ENCODE measurements around the gene PCDH19.

The PCDH19 gene

GRCh38 chrX:100244681-100245080 lies 165.4 kb downstream of the PCDH19 start:
- no peak overlapping the region for H3K4me2 ChIP-seq (ENCODE audit: low read length)
- no peaks in the 10 kb centered on the region for H3K9me3 ChIP-seq (ENCODE audit: control insufficient read depth, insufficient read depth, low read length)
- H3K79me2 ChIP-seq (ENCODE audit: control insufficient read depth, low read length), result no peaks in the 10 kb centered on the region
- H3K9me2 ChIP-seq (replicated peaks; ENCODE audit: control insufficient read depth, low read length), result no peaks in the 10 kb centered on the region
- H3K27ac ChIP-seq (ENCODE audit: low read depth, low read length), result no peak overlapping the region
- no peaks in the 10 kb centered on the region for H3K4me1 ChIP-seq (ENCODE audit: control insufficient read depth, low read length)
- no peaks in the 10 kb centered on the region for H3K36me3 ChIP-seq (ENCODE audit: control insufficient read depth, low read length)
- TF ChIP-seq CTCF (IDR thresholded peaks at IDR 0.05; ENCODE audit: low read depth, low read length, poor library complexity, severe bottlenecking) (no peak), EZH2phosphoT487 (IDR thresholded peaks at IDR 0.05; ENCODE audit: borderline replicate concordance, low read length) (no peak)
- H3K27me3 ChIP-seq (ENCODE audit: control insufficient read depth, low read length), result no peaks in the 10 kb centered on the region
- H4K20me1 ChIP-seq (ENCODE audit: control insufficient read depth, insufficient read depth, low read depth, low read length), result no peaks in the 10 kb centered on the region
- no peaks in the 10 kb centered on the region for H3F3A ChIP-seq (ENCODE audit: control insufficient read depth, insufficient read depth)
- H3K4me3 ChIP-seq (ENCODE audit: low read length), result no peak overlapping the region
